HG03095 (cell line): ENCODE measurements around the gene SZT2.
"Not testable (repeated sequence)": the region's sequence is repeated elsewhere in the genome, so short reads cannot be mapped to it uniquely, and the experiment has no call there.

Experiments used
- ATAC-seq: cut with Tn5 transposase; IDR thresholded peaks from one replicate; pipeline ENCODE4 v1.9.1; 2021; ENCODE audit warnings: moderate library complexity; ENCODE audit not compliant: unreplicated experiment

Gene SZT2

DNA sequence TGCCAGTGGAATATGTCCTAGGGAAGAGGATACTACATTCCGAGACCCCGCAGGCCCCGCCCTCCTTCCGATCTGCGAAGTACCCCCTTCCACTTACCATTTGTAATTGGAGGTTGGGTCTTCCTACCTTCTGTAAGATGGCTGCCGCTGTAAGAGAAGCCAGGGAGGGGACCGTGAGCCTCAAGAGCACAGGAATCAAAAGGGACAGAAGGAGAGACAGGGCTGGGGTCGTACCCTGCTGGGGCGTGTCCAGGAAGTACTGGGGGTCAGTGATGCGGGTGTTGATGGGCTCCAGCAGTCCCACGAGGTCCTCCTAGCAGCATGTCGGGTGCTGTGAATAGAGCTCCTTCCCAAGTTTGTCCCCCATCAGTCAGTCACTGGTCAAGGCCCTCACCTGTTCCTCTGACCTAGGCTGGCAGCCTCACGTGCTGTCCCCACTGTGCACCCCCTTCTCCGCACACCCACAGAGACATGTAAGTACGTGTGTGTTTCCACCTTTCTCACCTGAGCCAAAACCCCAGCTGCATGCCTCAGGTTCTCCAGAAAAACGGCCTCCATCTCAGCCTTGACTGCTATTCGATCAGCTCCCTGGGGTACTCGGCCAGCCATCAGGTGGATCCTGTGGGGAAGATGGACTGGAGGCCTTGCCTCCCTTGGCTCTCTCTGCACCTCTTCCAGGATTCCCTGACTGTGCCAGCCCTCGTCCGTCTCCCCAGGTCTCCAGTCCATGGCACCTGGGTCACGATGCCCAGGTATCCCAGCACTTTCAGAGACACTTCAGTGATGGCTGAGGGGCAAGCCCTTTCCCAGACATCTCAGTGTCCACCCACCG, 62.2 kb downstream of the SZT2 start:
- ATAC-seq: no peak

DNA sequence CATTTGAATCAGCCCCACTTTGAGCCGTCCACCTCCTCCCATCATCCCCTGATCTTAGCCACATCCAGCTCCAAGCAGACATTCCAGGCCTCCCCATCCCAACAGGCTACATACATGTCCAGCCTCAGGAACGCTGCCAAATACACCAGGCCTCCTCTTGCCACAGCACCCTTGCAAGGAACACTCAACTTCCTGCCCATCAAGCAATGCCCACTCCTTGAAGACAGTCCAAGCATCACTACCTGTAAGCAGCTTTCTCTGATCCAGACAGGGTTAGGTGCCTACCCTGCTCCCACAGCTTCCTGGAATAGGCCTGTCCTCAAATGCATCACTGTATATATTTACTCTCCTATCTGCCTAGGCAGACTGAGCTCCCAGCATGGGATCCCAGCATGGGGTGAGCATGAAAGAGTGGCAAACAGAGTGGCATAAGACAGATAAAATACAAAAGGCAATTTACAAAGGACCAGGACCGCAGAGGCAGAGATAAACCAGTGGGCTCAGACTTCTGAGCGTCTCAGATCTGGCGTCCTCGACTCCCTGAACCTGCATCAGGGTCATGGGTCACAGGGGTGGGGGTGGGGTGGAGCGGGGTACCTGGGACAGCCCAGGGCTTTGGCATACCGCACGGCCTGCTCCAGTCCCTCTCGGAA, 63.2 kb downstream of the SZT2 start:
- ATAC-seq: peak; percentile 9

DNA sequence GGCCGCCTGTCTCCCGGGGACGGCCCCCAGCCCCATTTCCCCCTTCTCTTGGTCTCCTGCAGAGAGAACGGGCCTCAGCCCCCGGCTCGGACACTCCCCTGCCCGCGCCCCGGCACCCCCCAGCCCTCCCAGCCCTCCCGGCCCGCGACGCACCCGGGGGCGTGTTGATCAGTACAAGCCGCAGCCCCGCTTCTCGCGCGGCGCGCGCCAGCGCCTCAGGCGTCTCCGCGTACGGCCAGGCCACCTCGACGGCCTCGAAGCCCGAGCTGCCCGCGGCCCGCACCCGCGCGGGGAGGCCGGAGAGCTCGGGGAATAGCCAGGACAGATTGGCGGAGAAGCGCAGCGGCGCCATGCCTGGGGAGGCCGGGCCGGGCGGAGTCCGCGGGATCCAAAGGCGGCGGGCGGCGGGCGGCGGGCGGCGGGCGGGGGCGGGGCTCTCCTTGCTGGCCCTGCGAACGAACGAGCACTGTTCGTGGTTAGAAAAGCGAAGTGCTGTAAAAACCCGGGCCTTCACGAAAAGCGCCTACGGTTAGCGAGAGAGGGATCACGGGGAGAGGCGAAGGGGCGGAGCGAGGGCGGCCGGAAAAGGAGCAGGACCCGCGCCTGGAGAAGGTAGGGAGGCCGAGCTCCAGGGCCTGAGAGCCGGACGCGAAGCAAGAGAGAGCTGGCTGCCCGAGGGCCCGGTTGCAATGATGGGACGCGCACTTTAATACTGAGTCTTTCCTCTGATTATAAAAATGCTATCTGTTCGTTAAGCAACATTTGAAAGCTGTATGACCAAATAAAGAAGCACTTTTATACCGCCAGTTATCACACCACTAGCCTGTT, 64.0 kb downstream of the SZT2 start, which contains the start of gene HYI:
TSS of gene HYI (minus strand) at position 490 of the 828 bp plus-strand sequence. CDS start at position 352, 138 bp downstream.
- peak; percentile 43 for ATAC-seq

DNA sequence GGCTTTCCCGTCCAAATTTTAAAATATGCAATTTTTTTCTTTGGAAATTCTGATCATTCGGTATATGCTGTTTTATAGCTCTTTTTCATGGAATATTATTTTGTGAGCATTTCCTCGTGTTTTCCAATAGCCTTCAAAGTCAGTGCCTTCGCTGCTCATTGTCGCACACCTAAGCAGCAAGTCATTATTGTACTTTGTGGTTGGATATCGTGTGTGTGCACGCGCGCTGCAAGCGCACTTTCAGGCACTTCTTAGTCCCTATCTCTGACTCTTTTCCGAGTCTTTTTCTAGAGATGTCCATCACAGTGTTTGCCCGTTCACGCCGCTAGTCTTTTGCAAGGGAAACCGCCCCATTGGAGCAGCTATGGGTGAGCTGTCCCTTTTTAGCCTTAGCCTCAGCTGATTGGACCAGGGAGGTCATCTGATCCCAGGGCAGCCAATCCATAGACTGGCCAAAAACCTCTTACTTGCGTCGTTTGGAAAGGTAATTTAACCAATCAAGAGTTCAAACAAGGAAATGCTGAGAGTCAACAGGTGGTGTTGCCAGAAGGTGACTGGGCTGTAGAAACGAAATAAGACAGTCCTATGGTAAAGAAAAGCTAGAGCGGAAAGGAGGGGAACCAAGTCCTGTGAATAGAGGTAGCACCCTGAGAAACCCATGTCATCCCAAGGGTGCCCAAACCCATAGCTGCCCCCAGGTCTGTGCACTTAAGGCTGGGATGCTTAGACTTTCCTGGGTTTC, 64.7 kb downstream of the SZT2 start:
- peak; percentile 64 for ATAC-seq

GRCh38 chr1:43455213-43455889, 65.7 kb downstream of the SZT2 start:
- ATAC-seq: no peak

DNA sequence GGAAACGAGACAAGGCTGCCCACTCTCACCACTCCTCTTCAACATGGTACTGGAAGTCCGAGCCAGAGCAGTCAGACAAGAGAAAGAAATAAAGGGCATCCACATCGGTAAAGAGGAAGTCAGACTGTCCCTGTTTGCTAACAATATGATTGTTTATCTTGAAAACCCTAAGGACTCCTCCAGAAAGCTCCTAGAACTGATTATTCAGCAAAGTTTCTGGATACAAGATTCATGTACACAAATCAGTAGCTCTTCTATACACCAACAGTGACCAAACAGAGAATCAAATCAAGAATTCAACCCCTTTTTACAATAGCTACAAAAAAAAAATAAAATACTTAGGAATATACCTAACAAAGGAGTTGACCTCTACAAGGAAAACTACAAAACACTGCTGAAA, 68.7 kb downstream of the SZT2 start:
- not testable (repeated sequence) for ATAC-seq

GRCh38 chr1:43460988-43461693, 71.4 kb downstream of the SZT2 start:
- no peak for ATAC-seq

GRCh38 chr1:43463479-43463878, 73.8 kb downstream of the SZT2 start:
- ATAC-seq: no peak

- no peak for ATAC-seq
Observed at GRCh38 chr1:43464681-43465504, 75.2 kb downstream of the SZT2 start.

GRCh38 chr1:43465505-43466067, 75.9 kb downstream of the SZT2 start:
- no peak for ATAC-seq

- ATAC-seq: no peak
Observed at GRCh38 chr1:43466403-43466802, 76.7 kb downstream of the SZT2 start.

GRCh38 chr1:43468414-43468813, 78.7 kb downstream of the SZT2 start:
- no peak for ATAC-seq

DNA sequence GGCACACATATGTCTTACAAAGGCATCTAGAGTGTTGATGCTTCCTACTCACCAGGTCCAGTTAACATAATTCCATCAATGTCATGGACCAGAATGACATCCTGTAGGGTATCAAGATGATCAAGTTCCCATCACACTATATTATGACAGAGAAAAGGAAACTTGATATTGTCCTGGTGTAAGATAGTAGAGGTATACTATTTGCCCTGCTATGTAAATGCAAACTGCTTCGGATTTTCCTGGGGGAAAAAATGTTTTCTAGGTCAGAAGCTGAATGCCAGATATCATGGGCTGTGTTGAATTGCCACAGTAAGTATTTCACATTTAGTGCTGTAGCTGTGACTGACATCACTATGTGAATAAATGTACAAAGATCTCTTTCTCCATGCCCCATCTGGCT, 80.2 kb downstream of the SZT2 start:
- no peak for ATAC-seq

GRCh38 chr1:43472087-43472462, 82.4 kb downstream of the SZT2 start:
- ATAC-seq: no peak

- not testable (repeated sequence) for ATAC-seq
Observed at GRCh38 chr1:43472463-43473151, 82.9 kb downstream of the SZT2 start.

- no peak for ATAC-seq
Observed at GRCh38 chr1:43473463-43473862, 83.8 kb downstream of the SZT2 start.

GRCh38 chr1:43475611-43476401, 86.1 kb downstream of the SZT2 start:
- ATAC-seq: not testable (repeated sequence)
